Measurements from ENCODE around the gene EEFSEC.

Gene EEFSEC

GRCh38 chr3:128376516-128376915, 223.2 kb downstream of the EEFSEC start:
- DNase-seq = no peak

- DNase-seq = no peak
Measured at GRCh38 chr3:128378631-128379347, 225.5 kb downstream of the EEFSEC start.

GRCh38 chr3:128379367-128380160, 226.3 kb downstream of the EEFSEC start:
- DNase-seq = no peak

GRCh38 chr3:128380295-128380694, 227.0 kb downstream of the EEFSEC start:
- no peak for DNase-seq

- DNase-seq = no peak
Measured at GRCh38 chr3:128380719-128381118, 227.4 kb downstream of the EEFSEC start.

GRCh38 chr3:128381609-128382008, 228.3 kb downstream of the EEFSEC start:
- DNase-seq = no peak

GRCh38 chr3:128382221-128382807, 229.0 kb downstream of the EEFSEC start:
- DNase-seq = no peak

GRCh38 chr3:128383316-128384235, 230.3 kb downstream of the EEFSEC start:
- DNase-seq = no peak

GRCh38 chr3:128385080-128385832, 232.0 kb downstream of the EEFSEC start:
- no peak for DNase-seq

- DNase-seq = no peak
Measured at GRCh38 chr3:128388932-128389331, 235.7 kb downstream of the EEFSEC start.

GRCh38 chr3:128390867-128391266, 237.6 kb downstream of the EEFSEC start:
- no peak for DNase-seq

- DNase-seq = no peak
Measured at GRCh38 chr3:128392021-128392420, 238.7 kb downstream of the EEFSEC start.

GRCh38 chr3:128392818-128393544, 239.7 kb downstream of the EEFSEC start:
- no peak for DNase-seq

GRCh38 chr3:128394033-128394432, 240.8 kb downstream of the EEFSEC start:
- DNase-seq = no peak

GRCh38 chr3:128395046-128395445, 241.8 kb downstream of the EEFSEC start:
- no peak for DNase-seq

- no peak for DNase-seq
Measured at GRCh38 chr3:128395500-128396162, 242.3 kb downstream of the EEFSEC start.

GRCh38 chr3:128397484-128397883, 244.2 kb downstream of the EEFSEC start:
- no peak for DNase-seq

GRCh38 chr3:128398586-128398985, 245.3 kb downstream of the EEFSEC start:
- DNase-seq = no peak

GRCh38 chr3:128399221-128399915, 246.1 kb downstream of the EEFSEC start:
- DNase-seq = no peak

GRCh38 chr3:128400671-128401070, 247.4 kb downstream of the EEFSEC start:
- DNase-seq = no peak

Data from NCI-H2081 treated with DMSO at 0.1 percent for 48 hours (cell line).